Panc1 (cell line): ENCODE measurements around the gene POU2F1.

Experiments
- POLR2AphosphoS5 ChIP-seq: IDR thresholded peaks from 2 replicates; pipeline ENCODE4 v1.6.1; 2012; ENCODE audit warnings: mild to moderate bottlenecking, low read depth, low read length, moderate library complexity
- TF ChIP-seq, protein P1 (sequence below): fragments of 450-650 bp; IDR thresholded peaks from 2 replicates; pipeline ENCODE4 v1.5.1; 2017; ENCODE audit warnings: mild to moderate bottlenecking
- TF ChIP-seq, protein P2 (sequence below), 2 experiments: IDR thresholded peaks; 2 replicates each; pipeline ENCODE4 v1.6.1; 2011 to 2012; ENCODE audit warnings: low read depth in 2 of 2, control low read depth in 1 of 2, low read length in 1 of 2, mild to moderate bottlenecking in 1 of 2, moderate library complexity in 1 of 2; ENCODE audit not compliant: insufficient read depth in 1 of 2

- TF ChIP-seq, protein P1, sequence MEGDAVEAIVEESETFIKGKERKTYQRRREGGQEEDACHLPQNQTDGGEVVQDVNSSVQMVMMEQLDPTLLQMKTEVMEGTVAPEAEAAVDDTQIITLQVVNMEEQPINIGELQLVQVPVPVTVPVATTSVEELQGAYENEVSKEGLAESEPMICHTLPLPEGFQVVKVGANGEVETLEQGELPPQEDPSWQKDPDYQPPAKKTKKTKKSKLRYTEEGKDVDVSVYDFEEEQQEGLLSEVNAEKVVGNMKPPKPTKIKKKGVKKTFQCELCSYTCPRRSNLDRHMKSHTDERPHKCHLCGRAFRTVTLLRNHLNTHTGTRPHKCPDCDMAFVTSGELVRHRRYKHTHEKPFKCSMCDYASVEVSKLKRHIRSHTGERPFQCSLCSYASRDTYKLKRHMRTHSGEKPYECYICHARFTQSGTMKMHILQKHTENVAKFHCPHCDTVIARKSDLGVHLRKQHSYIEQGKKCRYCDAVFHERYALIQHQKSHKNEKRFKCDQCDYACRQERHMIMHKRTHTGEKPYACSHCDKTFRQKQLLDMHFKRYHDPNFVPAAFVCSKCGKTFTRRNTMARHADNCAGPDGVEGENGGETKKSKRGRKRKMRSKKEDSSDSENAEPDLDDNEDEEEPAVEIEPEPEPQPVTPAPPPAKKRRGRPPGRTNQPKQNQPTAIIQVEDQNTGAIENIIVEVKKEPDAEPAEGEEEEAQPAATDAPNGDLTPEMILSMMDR, result no peak
- no peak for TF ChIP-seq POLR2AphosphoS5
- TF ChIP-seq, protein P2, sequence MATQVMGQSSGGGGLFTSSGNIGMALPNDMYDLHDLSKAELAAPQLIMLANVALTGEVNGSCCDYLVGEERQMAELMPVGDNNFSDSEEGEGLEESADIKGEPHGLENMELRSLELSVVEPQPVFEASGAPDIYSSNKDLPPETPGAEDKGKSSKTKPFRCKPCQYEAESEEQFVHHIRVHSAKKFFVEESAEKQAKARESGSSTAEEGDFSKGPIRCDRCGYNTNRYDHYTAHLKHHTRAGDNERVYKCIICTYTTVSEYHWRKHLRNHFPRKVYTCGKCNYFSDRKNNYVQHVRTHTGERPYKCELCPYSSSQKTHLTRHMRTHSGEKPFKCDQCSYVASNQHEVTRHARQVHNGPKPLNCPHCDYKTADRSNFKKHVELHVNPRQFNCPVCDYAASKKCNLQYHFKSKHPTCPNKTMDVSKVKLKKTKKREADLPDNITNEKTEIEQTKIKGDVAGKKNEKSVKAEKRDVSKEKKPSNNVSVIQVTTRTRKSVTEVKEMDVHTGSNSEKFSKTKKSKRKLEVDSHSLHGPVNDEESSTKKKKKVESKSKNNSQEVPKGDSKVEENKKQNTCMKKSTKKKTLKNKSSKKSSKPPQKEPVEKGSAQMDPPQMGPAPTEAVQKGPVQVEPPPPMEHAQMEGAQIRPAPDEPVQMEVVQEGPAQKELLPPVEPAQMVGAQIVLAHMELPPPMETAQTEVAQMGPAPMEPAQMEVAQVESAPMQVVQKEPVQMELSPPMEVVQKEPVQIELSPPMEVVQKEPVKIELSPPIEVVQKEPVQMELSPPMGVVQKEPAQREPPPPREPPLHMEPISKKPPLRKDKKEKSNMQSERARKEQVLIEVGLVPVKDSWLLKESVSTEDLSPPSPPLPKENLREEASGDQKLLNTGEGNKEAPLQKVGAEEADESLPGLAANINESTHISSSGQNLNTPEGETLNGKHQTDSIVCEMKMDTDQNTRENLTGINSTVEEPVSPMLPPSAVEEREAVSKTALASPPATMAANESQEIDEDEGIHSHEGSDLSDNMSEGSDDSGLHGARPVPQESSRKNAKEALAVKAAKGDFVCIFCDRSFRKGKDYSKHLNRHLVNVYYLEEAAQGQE (IDR thresholded peaks at IDR 0.05; ENCODE audit: insufficient read depth in 1 of 2, low read depth in 2 of 2, low read length in 1 of 2), result no peak
These were observed 110.1 kb downstream of the POU2F1 start for GRCh38 chr1:167330601-167331293.
